Endothelial cell of umbilical vein (primary cell): ENCODE measurements around the gene TBATA. TPM values are rescaled to one million over a fixed set of nuclear protein-coding genes. Genes with fewer than 3 reads are reported as not detected.

ENCODE experiments used
- BruUV-seq: library from RNA; stranded (reverse); fragments of 400-500 nt; replicated peaks from 2 replicates; lab custom pipeline; 2021; lab: Mats Ljungman, UMichigan
- CTCF ChIA-PET: fragments of 300-600, 350-600 bp; sonication (Branson Sonifier 250); formaldehyde crosslinking; loops from one replicate; lab custom pipeline; 2021; ENCODE audit warnings: antibody characterized with exemption, inconsistent platforms; lab: Charles Lee
- POLR2A ChIA-PET: fragments of 300-600, 350-600 bp; sonication (Branson Sonifier 250); formaldehyde crosslinking; loops from one replicate; lab custom pipeline; 2021; ENCODE audit warnings: antibody characterized with exemption, inconsistent platforms; lab: Charles Lee
- DNase-seq: peaks from one replicate; pipeline ENCODE4 v3.0.0-alpha.2; 2011; ENCODE audit warnings: low read depth, low spot score
- FAIRE-seq: peaks from 2 replicates; lab custom pipeline; 2011; peaks lifted over from hg19 to GRCh38; lab: Jason Lieb, UNC
- H2AFZ ChIP-seq: 2 replicates; pipeline ENCODE4 v1.6.0; 2012; ENCODE audit warnings: low read depth, low read length, control low read depth, inconsistent platforms
- H3K27ac ChIP-seq: 2 replicates; pipeline ENCODE4 v1.5.1; 2011; ENCODE audit warnings: low read depth, mild to moderate bottlenecking, control low read depth, low read length, moderate library complexity; ENCODE audit not compliant: insufficient read depth
- H3K27me3 ChIP-seq, 2 experiments: 2 replicates each; pipeline versions ENCODE4 v1.6.0 to v1.6.1; 2011; ENCODE audit warnings: low read length in 2 of 2, mixed read lengths in 1 of 2; ENCODE audit not compliant: control insufficient read depth in 2 of 2, insufficient read depth in 2 of 2
- H3K36me3 ChIP-seq, 2 experiments: 2 replicates in 1 of 2; 3 replicates in 1 of 2; pipeline ENCODE4 v1.5.1; 2011; ENCODE audit warnings: low read length in 2 of 2, mild to moderate bottlenecking in 1 of 2, moderate library complexity in 1 of 2; ENCODE audit not compliant: control insufficient read depth in 2 of 2, insufficient read depth in 2 of 2; ENCODE audit errors: extremely low read depth in 1 of 2
- H3K4me1 ChIP-seq: 3 replicates; pipeline ENCODE4 v1.5.1; 2011; ENCODE audit warnings: mild to moderate bottlenecking, low read length; ENCODE audit not compliant: control insufficient read depth, insufficient read depth; ENCODE audit errors: extremely low read depth
- H3K4me2 ChIP-seq: 2 replicates; pipeline ENCODE4 v1.6.1; 2011; ENCODE audit warnings: low read length, control low read depth, mixed read lengths; ENCODE audit not compliant: insufficient read depth
- H3K4me3 ChIP-seq, 3 experiments: fragments of 200-600 bp in 1 of 3; sonication (generic), shearing (Covaris generic) in 1 of 3; replicated peaks in 1 of 3; 2 replicates each; pipeline ENCODE4 v1.5.1; 2011 to 2016; ENCODE audit warnings: control low read depth in 3 of 3, low read length in 3 of 3, mild to moderate bottlenecking in 2 of 3, inconsistent platforms in 1 of 3, low read depth in 1 of 3, moderate library complexity in 1 of 3; ENCODE audit not compliant: insufficient read depth in 1 of 3
- H3K79me2 ChIP-seq: 2 replicates; pipeline ENCODE4 v1.6.0; 2012; ENCODE audit warnings: low read length, inconsistent platforms; ENCODE audit not compliant: control insufficient read depth, insufficient read depth
- H3K9ac ChIP-seq: replicated peaks from 2 replicates; pipeline ENCODE3; 2011; ENCODE audit warnings: low read length, control low read depth; ENCODE audit not compliant: insufficient read depth; ENCODE audit errors: extremely low read depth
- H3K9me1 ChIP-seq: replicated peaks from 3 replicates; pipeline ENCODE4 v1.6.0; 2011; ENCODE audit warnings: mild to moderate bottlenecking, low read length; ENCODE audit not compliant: control insufficient read depth, insufficient read depth; ENCODE audit errors: extremely low read depth
- H3K9me3 ChIP-seq: replicated peaks from 2 replicates; pipeline ENCODE4 v1.5.1; 2012; ENCODE audit warnings: low read length, inconsistent platforms; ENCODE audit not compliant: control insufficient read depth, insufficient read depth
- H4K20me1 ChIP-seq: replicated peaks from 2 replicates; pipeline ENCODE3; 2011; ENCODE audit warnings: mild to moderate bottlenecking, low read length; ENCODE audit not compliant: control insufficient read depth, insufficient read depth; ENCODE audit errors: extremely low read depth
- CTCF ChIP-seq, 2 donors: IDR thresholded peaks; 1 replicate in 1 of 2; 2 replicates in 1 of 2; pipeline ENCODE4 v1.5.1; 2011; ENCODE audit warnings: low read length in 2 of 2, mild to moderate bottlenecking in 2 of 2, moderate library complexity in 2 of 2, control low read depth in 1 of 2, inconsistent platforms in 1 of 2, low read depth in 1 of 2; ENCODE audit not compliant: insufficient read depth in 1 of 2; ENCODE audit errors: extremely low read depth in 1 of 2
- EZH2 ChIP-seq: IDR thresholded peaks from 2 replicates; pipeline ENCODE4 v1.6.1; 2012; ENCODE audit warnings: borderline replicate concordance, low read depth, mild to moderate bottlenecking, moderate library complexity, low read length, inconsistent platforms; ENCODE audit not compliant: severe bottlenecking
- FOS ChIP-seq: IDR thresholded peaks from 2 replicates; pipeline ENCODE4 v1.6.1; 2011; ENCODE audit warnings: mild to moderate bottlenecking, low read length, moderate library complexity, borderline replicate concordance; ENCODE audit not compliant: insufficient read depth
- GATA2 ChIP-seq: IDR thresholded peaks from 2 replicates; pipeline ENCODE4 v1.7.0; 2011; ENCODE audit warnings: low read depth, mild to moderate bottlenecking, moderate library complexity, mixed read lengths, low read length; ENCODE audit not compliant: insufficient read length, insufficient read depth
- JUN ChIP-seq: IDR thresholded peaks from 2 replicates; pipeline ENCODE4 v1.6.1; 2011; ENCODE audit warnings: borderline replicate concordance, low read depth; ENCODE audit not compliant: insufficient read length, insufficient read depth
- MYC ChIP-seq: IDR thresholded peaks from one replicate; pipeline ENCODE4 v1.6.1; 2011; ENCODE audit warnings: mild to moderate bottlenecking, low read depth, low read length
- POLR2A ChIP-seq: IDR thresholded peaks from 2 replicates; pipeline ENCODE4 v1.6.1; 2012; ENCODE audit warnings: low read depth, mild to moderate bottlenecking, control low read depth, low read length
- POLR2AphosphoS5 ChIP-seq: IDR thresholded peaks from 2 replicates; pipeline ENCODE4 v1.6.1; 2012; ENCODE audit warnings: low read depth, mild to moderate bottlenecking, control low read depth, low read length, moderate library complexity; ENCODE audit not compliant: insufficient read depth
- dilution Hi-C: fragments of 300-500 bp; cut with MboI; formaldehyde crosslinking; loops from one replicate; pipeline ENCODE4 v1.15.0; 2019; ENCODE audit warnings: low sequenced_read_pairs; ENCODE audit not compliant: extremely low pct_ligation_motif_present
- intact Hi-C: fragments of 100-400 bp; cut with micrococcal nuclease; formaldehyde crosslinking; loops from one replicate; pipeline ENCODE4 v1.10.0; 2022
- polyA plus RNA-seq, 4 experiments: library from polyadenylated mRNA; depleted of rRNA in 3 of 4; stranded (reverse) in 3 of 4; unstranded in 1 of 4; fragments of >200 nt; gene quantifications; 2 replicates each; pipeline versions ENCODE4 v1.2.1 to v1.2.3, GENCODE V29; 2011 to 2012; ENCODE audit warnings: missing spikeins in 1 of 4
- total RNA-seq: library from RNA; stranded (reverse); gene quantifications from 2 replicates; pipeline ENCODE4 v1.2.3, GENCODE V29; 2021
- TF ChIP-seq, protein P1 (sequence below): IDR thresholded peaks from 2 replicates; pipeline ENCODE4 v1.6.1; 2011; ENCODE audit not compliant: insufficient read depth, insufficient read length

TBATA gene
- total and polyA plus RNA-seq, 2 donors (not counting 3 experiments of a cell fraction or from before 2014, with no cell fraction given): not detected

GRCh38 chr10:70832221-70832620 is 47.0 kb upstream of the TBATA start:
- Histone ChIP-seq H3K4me1 (peaks cover 33% of the 10 kb centered on the region), H3K9me1 (no peaks in the 10 kb centered on the region), H3K27ac (peak overlapping the region; percentile 87), H3K4me3 (no peak overlapping the region), H3K4me2 (peak overlapping the region; percentile 82), H3K27me3 (no peaks in the 10 kb centered on the region), H3K9me3 (no peaks in the 10 kb centered on the region), H4K20me1 (no peaks in the 10 kb centered on the region), H2AFZ (no peak overlapping the region), H3K9ac (peak overlapping the region; percentile 56), H3K79me2 (peaks cover 31% of the 10 kb centered on the region), H3K36me3 (peaks cover 0 to 3% of the 10 kb centered on the region in 2 experiments)
- no TSS peak for BruUV-seq
- intact Hi-C loops (loop anchor here (2.0 kb wide), 1 partner anchor 15 kb away; no protein-coding TSS in a partner anchor), dilution Hi-C loops (no loop called here)
- ChIA-PET POLR2A (interaction anchor here (0.6 kb wide), 1 partner anchor 8 kb away, joined by 3 read pairs; no protein-coding TSS in a partner anchor), CTCF (interaction anchor here (1.3 to 2.8 kb wide), 6 partner anchors 12 to 71 kb away, joined by 4 to 19 read pairs (median 5); partner anchors contain the start of gene SGPL1)
- DNase-seq: no peak
- TF ChIP-seq MYC: no peak
- no peak for TF ChIP-seq EZH2
- TF ChIP-seq FOS: no peak
- no peak for TF ChIP-seq GATA2
- TF ChIP-seq, protein P1, sequence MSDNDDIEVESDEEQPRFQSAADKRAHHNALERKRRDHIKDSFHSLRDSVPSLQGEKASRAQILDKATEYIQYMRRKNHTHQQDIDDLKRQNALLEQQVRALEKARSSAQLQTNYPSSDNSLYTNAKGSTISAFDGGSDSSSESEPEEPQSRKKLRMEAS: no peak
- no peak for TF ChIP-seq JUN
- TF ChIP-seq CTCF (IDR thresholded peaks at IDR 0.05; ENCODE audit: extremely low read depth in 1 of 2, insufficient read depth in 1 of 2, low read depth in 1 of 2, low read length in 2 of 2): no peak
- TF ChIP-seq POLR2A: no peak
- TF ChIP-seq POLR2AphosphoS5: no peak
- no peak for FAIRE-seq
